Measurements from ENCODE around the gene BEAN1. TPM values are rescaled to one million over a fixed set of nuclear protein-coding genes. Genes with fewer than 3 reads are reported as not detected.
A peak's percentile ranks its signal among the peaks of the same experiment; 100 is the strongest.

BEAN1 gene
- total RNA-seq, 6 experiments from 2014 or later: not detected

DNA sequence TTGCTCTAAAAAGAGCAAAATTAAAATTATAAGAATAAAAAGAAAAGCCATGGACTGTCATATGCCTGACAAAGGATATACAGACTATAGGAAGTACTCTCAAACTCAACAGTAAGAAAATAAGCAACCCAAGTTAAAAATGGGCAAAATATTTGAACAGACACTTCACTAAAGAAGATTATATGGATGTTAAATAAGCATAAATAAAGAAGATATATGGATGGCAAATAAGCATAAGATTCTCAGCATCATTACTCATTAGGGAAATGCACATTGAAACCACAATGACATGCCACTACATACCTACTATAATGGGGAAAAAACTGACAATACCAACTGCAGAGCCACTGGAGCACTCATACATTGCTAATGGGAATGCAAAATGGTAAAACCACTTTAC, 14.9 kb upstream of the BEAN1 start:
- TF ChIP-seq, protein P1, sequence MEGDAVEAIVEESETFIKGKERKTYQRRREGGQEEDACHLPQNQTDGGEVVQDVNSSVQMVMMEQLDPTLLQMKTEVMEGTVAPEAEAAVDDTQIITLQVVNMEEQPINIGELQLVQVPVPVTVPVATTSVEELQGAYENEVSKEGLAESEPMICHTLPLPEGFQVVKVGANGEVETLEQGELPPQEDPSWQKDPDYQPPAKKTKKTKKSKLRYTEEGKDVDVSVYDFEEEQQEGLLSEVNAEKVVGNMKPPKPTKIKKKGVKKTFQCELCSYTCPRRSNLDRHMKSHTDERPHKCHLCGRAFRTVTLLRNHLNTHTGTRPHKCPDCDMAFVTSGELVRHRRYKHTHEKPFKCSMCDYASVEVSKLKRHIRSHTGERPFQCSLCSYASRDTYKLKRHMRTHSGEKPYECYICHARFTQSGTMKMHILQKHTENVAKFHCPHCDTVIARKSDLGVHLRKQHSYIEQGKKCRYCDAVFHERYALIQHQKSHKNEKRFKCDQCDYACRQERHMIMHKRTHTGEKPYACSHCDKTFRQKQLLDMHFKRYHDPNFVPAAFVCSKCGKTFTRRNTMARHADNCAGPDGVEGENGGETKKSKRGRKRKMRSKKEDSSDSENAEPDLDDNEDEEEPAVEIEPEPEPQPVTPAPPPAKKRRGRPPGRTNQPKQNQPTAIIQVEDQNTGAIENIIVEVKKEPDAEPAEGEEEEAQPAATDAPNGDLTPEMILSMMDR (IDR thresholded peaks at IDR 0.05): no peak
- H3K27me3 Mint-ChIP-seq (ENCODE audit: insufficient read depth): peaks cover 2% of the 10 kb centered on the region; the same call in 1 of the 2 replicates

DNA sequence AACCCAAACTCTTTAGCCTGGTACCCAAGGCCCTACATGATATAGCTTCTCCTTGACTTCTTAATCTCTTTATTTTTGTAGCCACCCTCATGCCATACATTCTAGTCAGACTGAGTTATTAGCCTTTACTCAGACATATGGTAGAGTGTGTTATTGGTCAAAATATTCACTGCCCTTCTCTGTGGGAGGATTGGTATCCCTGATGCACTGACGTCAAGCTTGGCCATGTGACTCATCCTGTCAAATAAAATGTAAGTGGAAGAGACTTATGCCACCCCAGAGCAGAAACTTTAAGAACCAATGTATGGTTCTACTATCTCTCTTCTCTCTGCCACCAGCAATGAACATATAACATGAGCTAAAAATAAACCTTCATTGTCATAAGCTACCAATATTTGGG, 12.2 kb upstream of the BEAN1 start:
- peak overlapping the region; percentile 42 for H3K27ac Mint-ChIP-seq
- DNase-seq: peak; percentile 70
- peaks cover 2% of the 10 kb centered on the region; the same call in 1 of the 2 replicates for H3K27me3 Mint-ChIP-seq (ENCODE audit: insufficient read depth)
- TF ChIP-seq, protein P1 (IDR thresholded peaks at IDR 0.05): no peak
- H3K4me3 Mint-ChIP-seq: no peak overlapping the region; the same call in 1 of the 2 replicates
- peaks cover 17% of the 10 kb centered on the region for H3K36me3 Mint-ChIP-seq (ENCODE audit: low read depth)
- peaks cover 45% of the 10 kb centered on the region for H3K4me1 Mint-ChIP-seq (ENCODE audit: low read depth)
- peaks cover 5% of the 10 kb centered on the region for H3K9me3 Mint-ChIP-seq

More for the DNA sequence above, 14.9 kb upstream of the BEAN1 start:
- no peak overlapping the region for H3K4me3 Mint-ChIP-seq
- H3K27ac Mint-ChIP-seq: no peak overlapping the region
- peaks cover 14% of the 10 kb centered on the region for H3K36me3 Mint-ChIP-seq (ENCODE audit: low read depth)
- DNase-seq: no peak
- H3K4me1 Mint-ChIP-seq (ENCODE audit: low read depth): peaks cover 56% of the 10 kb centered on the region
- peaks cover 5% of the 10 kb centered on the region for H3K9me3 Mint-ChIP-seq

DNA sequence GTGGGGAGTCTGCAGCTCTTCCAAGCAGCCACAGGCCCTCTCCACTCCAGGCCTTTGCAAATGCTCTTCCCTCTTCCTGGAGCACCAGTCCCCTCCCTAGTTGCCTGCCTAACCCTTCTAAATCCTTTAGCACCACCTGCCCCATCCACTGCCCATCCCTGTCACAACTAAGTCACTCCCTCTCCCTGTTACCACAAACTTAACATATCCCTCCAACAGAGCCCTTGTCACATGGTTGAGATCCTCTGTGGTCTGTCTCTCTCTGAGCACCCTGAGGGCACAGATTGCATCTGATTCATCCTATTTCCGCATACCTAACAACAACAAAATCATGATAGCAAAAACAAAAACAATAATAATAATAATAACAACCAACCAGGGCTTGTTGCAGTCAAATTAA, 11.0 kb upstream of the BEAN1 start:
- Mint-ChIP-seq H3K4me3 (no peak overlapping the region), H3K36me3 (ENCODE audit: low read depth) (peaks cover 15% of the 10 kb centered on the region), H3K4me1 (ENCODE audit: low read depth) (peaks cover 52% of the 10 kb centered on the region), H3K27ac (peak overlapping the region; percentile 57; the same call in 1 of the 2 replicates), H3K27me3 (ENCODE audit: insufficient read depth) (peaks cover 2% of the 10 kb centered on the region; the same call in 1 of the 2 replicates), H3K9me3 (peaks cover 5% of the 10 kb centered on the region)
- TF ChIP-seq, protein P1 (IDR thresholded peaks at IDR 0.05): no peak
- DNase-seq: peak; percentile 39

DNA sequence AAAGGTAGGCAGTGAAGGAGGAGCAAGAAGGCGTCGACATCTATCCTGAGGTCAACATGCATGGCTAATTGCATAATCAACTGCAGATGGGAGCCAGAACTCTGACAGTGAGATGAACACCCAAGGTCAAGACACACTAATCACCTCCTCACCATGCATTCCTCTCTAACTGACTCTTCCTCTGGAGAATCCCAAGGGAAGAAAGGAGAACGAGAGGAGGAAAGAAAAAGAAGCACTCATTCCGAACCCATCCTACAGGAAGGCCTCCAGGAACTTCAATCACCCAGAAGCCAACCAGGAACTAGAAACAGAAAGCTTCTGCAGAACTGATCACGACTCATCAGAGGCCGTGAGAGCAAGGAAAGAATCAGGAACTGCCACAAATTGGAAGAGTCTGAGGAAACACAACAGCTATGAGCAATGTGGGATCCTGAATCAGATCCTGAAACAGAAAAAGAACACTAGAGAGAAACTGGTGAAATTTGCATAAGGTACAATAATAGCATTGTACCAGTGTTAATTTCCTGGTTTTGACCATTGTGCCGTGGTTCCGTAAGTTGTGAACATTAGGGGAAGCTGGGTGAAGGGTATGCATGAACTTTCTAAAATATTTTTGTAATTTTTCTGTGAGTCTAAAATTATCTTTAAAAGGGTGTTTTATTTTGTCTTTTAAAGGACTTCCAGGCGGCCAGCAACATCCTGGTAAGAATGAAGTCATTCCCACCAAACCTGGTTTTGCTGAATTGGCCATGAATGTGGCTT, 10.0 kb upstream of the BEAN1 start:
- Mint-ChIP-seq H3K27ac (peak overlapping the region; percentile 80), H3K4me1 (ENCODE audit: low read depth) (peaks cover 52% of the 10 kb centered on the region), H3K27me3 (ENCODE audit: insufficient read depth) (peaks cover 5% of the 10 kb centered on the region; the same call in 1 of the 2 replicates), H3K4me3 (peak overlapping the region; percentile 59), H3K9me3 (peaks cover 5% of the 10 kb centered on the region; the same call in 1 of the 2 replicates), H3K36me3 (ENCODE audit: low read depth) (peaks cover 9% of the 10 kb centered on the region; the same call in 1 of the 2 replicates)
- peak; percentile 45 for DNase-seq
- TF ChIP-seq, protein P1 (IDR thresholded peaks at IDR 0.05): no peak

DNA sequence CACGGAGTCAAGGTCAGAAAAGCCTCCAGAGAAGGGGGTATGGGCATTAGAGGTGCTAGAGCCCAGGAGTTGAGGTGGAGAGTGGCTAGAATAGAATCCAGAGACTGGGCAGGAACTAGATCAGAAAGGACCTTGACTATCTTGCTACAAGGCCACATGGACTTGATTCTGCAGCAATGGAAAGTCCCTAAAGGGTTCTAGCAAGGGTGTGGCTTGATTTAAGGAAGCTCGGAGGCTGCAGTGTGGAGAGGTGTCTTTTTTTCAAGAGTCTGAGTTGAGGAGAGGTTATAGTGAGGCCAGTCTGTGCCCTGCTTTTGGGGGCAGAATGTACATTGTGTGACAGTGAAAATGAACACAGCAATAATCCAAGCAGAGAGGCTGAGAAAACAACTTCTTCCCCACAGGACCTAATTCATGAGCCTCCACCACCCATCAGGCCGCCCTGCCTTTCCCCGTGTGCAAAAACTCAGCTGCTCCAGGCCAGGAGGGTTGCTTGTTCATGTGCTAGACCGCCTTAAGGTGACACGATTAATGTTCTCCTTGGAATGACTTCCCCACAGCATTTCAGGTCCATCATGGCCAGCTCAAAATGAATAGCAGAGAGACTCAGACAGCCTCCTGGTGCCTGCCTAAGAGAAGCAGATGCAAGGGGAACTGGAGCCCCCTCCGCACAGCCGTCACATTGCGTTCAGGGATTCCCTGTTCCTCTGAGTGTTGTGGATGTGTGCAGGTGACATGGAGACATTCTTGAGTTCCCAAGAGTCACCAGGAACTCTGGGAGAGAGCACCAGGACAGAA, 8.7 kb upstream of the BEAN1 start:
- Mint-ChIP-seq H3K9me3 (no peaks in the 10 kb centered on the region), H3K36me3 (ENCODE audit: low read depth) (peaks cover 5% of the 10 kb centered on the region; the same call in 1 of the 2 replicates), H3K27ac (no peak overlapping the region), H3K4me3 (no peak overlapping the region), H3K4me1 (ENCODE audit: low read depth) (peaks cover 52% of the 10 kb centered on the region), H3K27me3 (ENCODE audit: insufficient read depth) (peaks cover 5% of the 10 kb centered on the region; the same call in 1 of the 2 replicates)
- no peak for DNase-seq
- TF ChIP-seq, protein P1 (IDR thresholded peaks at IDR 0.05): no peak
